Measurements from ENCODE around the gene CMC2.

Gene CMC2

GRCh38 chr16:80936410-80936809 is 70.3 kb downstream of the CMC2 start:
- H3K4me3 ChIP-seq (ENCODE audit: low read depth, low read length): no peak overlapping the region
- no peak for TF ChIP-seq CTCF (IDR thresholded peaks at IDR 0.05; ENCODE audit: control insufficient read depth, extremely low read depth, insufficient read depth)
- DNase-seq (ENCODE audit: low read depth): no peak

- no peak for DNase-seq (ENCODE audit: low read depth)
- no peak for TF ChIP-seq CTCF (IDR thresholded peaks at IDR 0.05; ENCODE audit: control insufficient read depth, extremely low read depth, insufficient read depth)
- no peak overlapping the region for H3K4me3 ChIP-seq (ENCODE audit: low read depth, low read length)
Observed at GRCh38 chr16:80935691-80936090, 71.0 kb downstream of the CMC2 start.

GRCh38 chr16:80932708-80933095 is 74.0 kb downstream of the CMC2 start:
- no peak for TF ChIP-seq CTCF (IDR thresholded peaks at IDR 0.05; ENCODE audit: control insufficient read depth, extremely low read depth, insufficient read depth)
- no peak overlapping the region for H3K4me3 ChIP-seq (ENCODE audit: low read depth, low read length)
- DNase-seq (ENCODE audit: low read depth): no peak

GRCh38 chr16:80931801-80932707 is 74.6 kb downstream of the CMC2 start:
- no peak overlapping the region for H3K4me3 ChIP-seq (ENCODE audit: low read depth, low read length)
- TF ChIP-seq CTCF (IDR thresholded peaks at IDR 0.05; ENCODE audit: control insufficient read depth, extremely low read depth, insufficient read depth): no peak
- DNase-seq (ENCODE audit: low read depth): no peak

GRCh38 chr16:80924372-80924978 is 82.2 kb downstream of the CMC2 start:
- no peak overlapping the region for H3K4me3 ChIP-seq (ENCODE audit: low read depth, low read length)
- DNase-seq (ENCODE audit: low read depth): no peak
- TF ChIP-seq CTCF (IDR thresholded peaks at IDR 0.05; ENCODE audit: control insufficient read depth, extremely low read depth, insufficient read depth): peak; percentile 37

GRCh38 chr16:80923356-80923755 is 83.3 kb downstream of the CMC2 start:
- no peak for TF ChIP-seq CTCF (IDR thresholded peaks at IDR 0.05; ENCODE audit: control insufficient read depth, extremely low read depth, insufficient read depth)
- no peak overlapping the region for H3K4me3 ChIP-seq (ENCODE audit: low read depth, low read length)
- DNase-seq (ENCODE audit: low read depth): no peak
